ENCODE measurements around the gene MAP4K4.
"Not testable (repeated sequence)": the region's sequence is repeated elsewhere in the genome, so short reads cannot be mapped to it uniquely, and the experiment has no call there.

The MAP4K4 gene

DNA sequence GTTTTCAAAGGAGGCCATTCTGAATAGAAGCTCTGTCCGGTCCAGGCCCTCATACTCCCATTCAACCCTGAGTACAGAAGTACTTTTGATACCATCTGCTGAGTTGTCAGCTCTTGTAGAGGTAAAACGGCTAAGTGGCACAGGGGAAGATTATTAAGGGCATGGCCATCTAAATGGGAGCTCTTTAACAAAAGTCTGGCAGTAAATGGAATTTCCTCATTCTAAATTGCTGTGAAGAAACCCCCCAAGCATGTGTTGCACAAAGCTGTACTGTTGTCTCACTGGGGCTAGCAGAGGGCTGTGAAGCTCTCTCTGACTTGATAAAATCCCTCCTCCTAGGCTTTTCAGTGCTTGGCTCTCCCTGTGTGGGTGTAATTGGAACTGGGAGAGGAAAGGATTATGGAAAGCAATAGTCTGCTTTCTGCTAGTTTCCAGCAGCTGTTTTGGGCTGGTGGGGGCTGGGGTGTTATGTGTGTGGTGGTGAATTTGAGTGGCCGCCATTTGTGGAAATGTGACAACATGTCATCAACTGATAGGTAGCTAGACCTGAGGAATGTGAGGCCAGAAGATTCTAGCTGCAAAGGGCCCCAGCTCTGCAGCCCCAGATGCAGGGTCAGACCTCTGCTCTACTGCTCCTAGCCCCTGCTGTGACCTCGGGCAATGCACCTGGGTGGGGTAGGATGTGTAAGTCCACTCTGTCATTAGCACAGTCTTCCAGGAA lies 65.1 kb downstream of the MAP4K4 start:
- in situ Hi-C loops (cut with HindIII; ENCODE audit: low pct_ligation_motif_present, low sequenced_read_pairs), result no loop called here
- no peak overlapping the region for H3K27ac ChIP-seq
- H3K36me3 ChIP-seq (replicated peaks), result no peaks in the 10 kb centered on the region
- H3K4me3 ChIP-seq (ENCODE audit: low read depth, low read length), result no peak overlapping the region
- TF ChIP-seq CTCF (IDR thresholded peaks at IDR 0.05; ENCODE audit: low read depth, low read length, missing control alignments), result no peak
- DNase-seq, result no peak
- H3K27me3 ChIP-seq (replicated peaks), result no peaks in the 10 kb centered on the region

DNA sequence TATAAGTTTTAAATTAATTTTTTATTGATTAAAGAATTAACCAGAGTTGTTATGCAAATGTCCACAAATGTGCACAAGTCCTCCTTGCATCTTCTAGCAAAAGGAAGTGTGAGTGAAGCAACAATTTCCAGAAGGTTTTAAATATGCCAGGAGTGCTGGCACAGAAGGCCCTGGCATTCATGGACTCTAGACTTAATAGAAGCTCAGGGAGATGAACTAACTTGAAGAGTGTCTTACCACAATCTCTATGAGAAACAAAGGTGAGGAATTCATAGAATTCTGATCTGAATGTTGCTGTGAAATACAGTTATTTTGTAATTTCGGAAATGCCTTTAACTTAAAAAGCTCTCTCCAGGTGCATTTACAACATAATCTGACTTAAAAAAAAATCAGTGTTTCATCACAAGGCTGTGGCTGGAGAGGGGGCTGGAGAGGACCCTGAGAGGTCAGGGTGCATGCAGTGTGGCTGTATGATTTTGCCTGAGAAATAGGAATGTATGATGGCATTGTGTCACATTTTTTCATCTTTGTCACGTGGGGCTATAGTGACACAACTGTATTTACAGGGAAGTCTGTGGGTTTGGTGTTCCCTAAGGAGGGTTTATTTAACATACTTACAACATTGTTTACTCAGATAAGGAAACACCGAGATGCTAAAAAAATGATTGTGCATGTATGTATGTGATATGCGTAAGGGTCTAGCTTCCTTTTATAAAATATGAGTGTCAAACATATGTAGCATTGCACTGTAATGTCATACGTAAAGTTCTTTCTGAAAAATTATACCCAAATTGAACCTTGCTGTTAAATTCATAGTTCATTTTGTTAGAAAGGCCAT lies 66.2 kb downstream of the MAP4K4 start:
- DNase-seq, result no peak
- in situ Hi-C loops (cut with HindIII; ENCODE audit: low pct_ligation_motif_present, low sequenced_read_pairs), result no loop called here
- Histone ChIP-seq H3K27me3 (replicated peaks) (no peaks in the 10 kb centered on the region), H3K4me3 (ENCODE audit: low read depth, low read length) (no peak overlapping the region), H3K27ac (peak overlapping the region; percentile 1), H3K36me3 (replicated peaks) (no peaks in the 10 kb centered on the region)
- no peak for TF ChIP-seq CTCF (IDR thresholded peaks at IDR 0.05; ENCODE audit: low read depth, low read length, missing control alignments)

- Histone ChIP-seq H3K27me3 (replicated peaks) (no peaks in the 10 kb centered on the region), H3K27ac (peak overlapping the region; percentile 84), H3K4me3 (ENCODE audit: low read depth, low read length) (no peak overlapping the region), H3K36me3 (replicated peaks) (no peaks in the 10 kb centered on the region)
- no peak for TF ChIP-seq CTCF (IDR thresholded peaks at IDR 0.05; ENCODE audit: low read depth, low read length, missing control alignments)
- in situ Hi-C loops (cut with HindIII; ENCODE audit: low pct_ligation_motif_present, low sequenced_read_pairs), result no loop called here
- no peak for DNase-seq
Observed at GRCh38 chr2:101766337-101766736, 68.8 kb downstream of the MAP4K4 start.

DNA sequence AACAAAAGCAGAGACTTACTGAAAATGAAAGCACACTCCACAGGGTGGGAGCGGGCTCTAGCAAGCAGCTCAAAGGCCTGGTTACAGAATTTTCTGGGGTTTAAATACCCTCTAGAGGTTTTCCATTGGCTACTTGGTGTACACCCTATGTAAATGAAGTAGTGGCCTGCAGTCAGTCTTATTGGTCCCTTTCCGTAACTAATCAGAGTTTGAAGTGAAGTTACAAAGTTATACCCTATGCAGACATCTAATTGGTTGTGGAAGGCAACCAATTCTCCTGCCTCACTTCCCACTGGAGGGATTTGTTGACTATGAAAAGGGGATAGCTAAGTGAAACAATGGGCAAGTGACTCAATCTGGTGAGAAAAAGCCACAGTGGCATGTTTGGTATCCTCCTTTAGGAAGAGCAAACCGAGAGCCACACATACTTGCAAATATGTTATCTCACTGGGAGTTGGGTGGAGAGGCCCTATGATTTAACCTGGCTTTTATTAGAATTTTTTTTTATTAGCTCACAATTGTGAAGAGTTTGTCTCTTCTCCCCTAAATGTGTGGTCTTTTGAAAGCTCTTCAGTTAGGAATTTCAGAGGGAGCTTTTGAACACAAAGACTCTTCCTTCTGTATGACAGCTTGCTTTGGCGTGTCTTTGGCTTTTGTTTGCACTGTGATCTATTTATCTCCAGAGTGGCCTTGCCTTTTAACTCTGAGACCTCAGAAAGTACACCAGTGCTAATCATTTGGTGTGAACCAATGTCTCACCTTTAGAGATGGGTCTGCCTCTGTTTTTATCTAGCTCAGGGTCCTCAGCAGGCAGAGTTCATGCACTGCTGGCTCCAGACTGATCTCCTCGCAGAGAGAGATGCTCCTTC lies 69.6 kb downstream of the MAP4K4 start:
- H3K27ac ChIP-seq, result peak overlapping the region; percentile 84
- in situ Hi-C loops (cut with HindIII; ENCODE audit: low pct_ligation_motif_present, low sequenced_read_pairs), result no loop called here
- DNase-seq, result peak; percentile 95
- H3K36me3 ChIP-seq (replicated peaks), result no peaks in the 10 kb centered on the region
- TF ChIP-seq CTCF (IDR thresholded peaks at IDR 0.05; ENCODE audit: low read depth, low read length, missing control alignments), result no peak
- no peaks in the 10 kb centered on the region for H3K27me3 ChIP-seq (replicated peaks)
- no peak overlapping the region for H3K4me3 ChIP-seq (ENCODE audit: low read depth, low read length)

DNA sequence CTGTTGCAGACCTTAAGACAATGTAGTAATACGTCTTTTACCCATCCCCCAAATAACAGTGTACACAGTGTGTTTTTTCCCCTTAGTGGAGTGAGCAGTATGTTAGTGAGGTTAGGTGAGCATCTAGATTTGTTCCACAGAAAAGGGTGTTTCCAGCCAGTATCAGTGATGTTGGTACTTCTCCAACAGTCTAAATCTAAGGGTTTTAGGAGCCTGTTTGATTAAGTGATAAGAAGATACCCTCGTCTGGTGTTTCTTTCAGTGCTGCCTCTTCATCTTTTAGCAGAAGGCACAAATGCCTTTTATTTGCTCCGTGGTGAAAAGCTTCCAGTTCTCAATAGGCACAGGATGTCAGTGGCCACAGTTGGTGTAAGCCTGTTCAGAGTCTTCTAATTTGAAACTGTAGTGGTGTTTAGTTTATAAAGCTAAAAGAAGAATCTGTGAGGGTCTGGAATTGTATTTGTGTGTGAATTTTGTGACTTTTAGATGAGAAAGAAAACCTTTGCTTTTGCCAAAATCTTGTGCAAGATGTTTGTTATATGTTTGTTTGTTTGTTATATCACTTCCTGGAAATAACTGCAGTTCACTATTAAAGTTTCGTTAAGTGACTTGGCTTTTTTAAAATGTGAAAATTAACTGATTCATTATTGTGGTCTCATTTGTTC lies 71.2 kb downstream of the MAP4K4 start:
- in situ Hi-C loops (cut with HindIII; ENCODE audit: low pct_ligation_motif_present, low sequenced_read_pairs), result no loop called here
- Histone ChIP-seq H3K4me3 (ENCODE audit: low read depth, low read length) (no peak overlapping the region), H3K36me3 (replicated peaks) (no peaks in the 10 kb centered on the region), H3K27me3 (replicated peaks) (no peaks in the 10 kb centered on the region), H3K27ac (no peak overlapping the region)
- no peak for DNase-seq
- no peak for TF ChIP-seq CTCF (IDR thresholded peaks at IDR 0.05; ENCODE audit: low read depth, low read length, missing control alignments)

DNA sequence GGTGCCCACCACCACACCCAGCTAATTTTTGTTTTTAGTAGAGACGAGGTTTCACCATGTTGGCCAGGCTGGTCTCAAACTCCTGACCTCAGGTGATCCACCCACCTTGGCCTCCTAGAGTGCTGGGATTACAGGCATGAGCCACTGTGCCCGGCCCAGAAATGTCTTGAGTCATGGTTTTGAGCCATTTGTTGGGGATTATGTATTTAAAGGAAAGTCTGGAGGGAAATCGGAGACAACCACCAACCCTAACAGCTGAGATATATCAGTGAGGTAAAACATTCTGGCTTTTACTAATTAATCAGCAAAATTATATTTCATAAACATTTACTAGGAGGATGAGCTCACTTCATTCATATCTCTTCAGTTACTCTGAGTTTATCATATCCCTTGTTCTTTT lies 72.2 kb downstream of the MAP4K4 start:
- H3K4me3 ChIP-seq (ENCODE audit: low read depth, low read length); H3K27ac ChIP-seq; H3K36me3 ChIP-seq (replicated peaks); in situ Hi-C loops (cut with HindIII; ENCODE audit: low pct_ligation_motif_present, low sequenced_read_pairs); H3K27me3 ChIP-seq (replicated peaks); DNase-seq: not testable (repeated sequence)

All from brain microvascular endothelial cell (primary cell).